Measurements from ENCODE around the gene KRT20.

KRT20 gene

DNA sequence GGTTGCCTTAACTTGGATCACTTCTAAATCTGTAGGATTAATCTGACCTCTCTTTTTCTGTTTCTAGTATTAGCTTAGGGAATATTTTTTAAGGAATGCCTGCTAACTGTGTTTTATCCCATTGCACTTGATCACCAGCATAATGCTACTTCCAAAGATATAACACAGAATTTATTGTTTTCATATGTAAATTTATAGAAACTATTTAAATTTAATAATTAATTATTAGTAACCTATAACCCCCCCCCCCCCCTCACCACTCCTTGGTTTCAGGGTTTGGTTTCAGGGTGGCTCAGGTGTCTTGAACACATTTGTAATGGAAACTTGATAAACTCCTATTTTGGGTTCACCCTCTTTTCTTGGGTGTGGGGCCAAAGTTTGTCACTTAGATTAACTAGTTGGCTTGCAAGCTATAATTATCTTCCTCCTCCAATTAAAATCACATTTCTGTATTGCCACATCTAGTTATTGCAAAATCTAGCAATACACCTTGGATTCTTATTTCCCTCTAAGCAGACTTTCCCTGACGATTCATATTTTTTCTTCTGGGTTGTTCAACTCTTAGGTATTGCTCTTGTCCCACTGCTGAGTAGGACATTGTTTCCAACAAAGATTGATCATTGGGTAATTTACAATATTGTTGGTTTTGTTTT is 36.3 kb downstream of the KRT20 start:
- H3K9ac ChIP-seq (ENCODE audit: low read depth, low read length, poor library complexity, severe bottlenecking): no peak overlapping the region
- no peaks in the 10 kb centered on the region for H4K20me1 ChIP-seq (ENCODE audit: insufficient read depth, low read length, poor library complexity, severe bottlenecking)
- no peaks in the 10 kb centered on the region for H3K79me2 ChIP-seq (ENCODE audit: insufficient read depth, low read length)
- peaks cover 9% of the 10 kb centered on the region for H3K27me3 ChIP-seq (ENCODE audit: insufficient read depth, low read length, poor library complexity, severe bottlenecking)
- H3F3A ChIP-seq (ENCODE audit: low read depth): no peaks in the 10 kb centered on the region
- TF ChIP-seq EZH2phosphoT487 (IDR thresholded peaks at IDR 0.05; ENCODE audit: borderline replicate concordance): no peak
- TF ChIP-seq, protein P1, sequence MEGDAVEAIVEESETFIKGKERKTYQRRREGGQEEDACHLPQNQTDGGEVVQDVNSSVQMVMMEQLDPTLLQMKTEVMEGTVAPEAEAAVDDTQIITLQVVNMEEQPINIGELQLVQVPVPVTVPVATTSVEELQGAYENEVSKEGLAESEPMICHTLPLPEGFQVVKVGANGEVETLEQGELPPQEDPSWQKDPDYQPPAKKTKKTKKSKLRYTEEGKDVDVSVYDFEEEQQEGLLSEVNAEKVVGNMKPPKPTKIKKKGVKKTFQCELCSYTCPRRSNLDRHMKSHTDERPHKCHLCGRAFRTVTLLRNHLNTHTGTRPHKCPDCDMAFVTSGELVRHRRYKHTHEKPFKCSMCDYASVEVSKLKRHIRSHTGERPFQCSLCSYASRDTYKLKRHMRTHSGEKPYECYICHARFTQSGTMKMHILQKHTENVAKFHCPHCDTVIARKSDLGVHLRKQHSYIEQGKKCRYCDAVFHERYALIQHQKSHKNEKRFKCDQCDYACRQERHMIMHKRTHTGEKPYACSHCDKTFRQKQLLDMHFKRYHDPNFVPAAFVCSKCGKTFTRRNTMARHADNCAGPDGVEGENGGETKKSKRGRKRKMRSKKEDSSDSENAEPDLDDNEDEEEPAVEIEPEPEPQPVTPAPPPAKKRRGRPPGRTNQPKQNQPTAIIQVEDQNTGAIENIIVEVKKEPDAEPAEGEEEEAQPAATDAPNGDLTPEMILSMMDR (conservative IDR thresholded peaks at IDR 0.05; ENCODE audit: low read length): no peak
- no peak overlapping the region for H2AFZ ChIP-seq (ENCODE audit: low read length)
- no peak overlapping the region for H3K4me2 ChIP-seq (ENCODE audit: low read depth, low read length, poor library complexity, severe bottlenecking)
- no peaks in the 10 kb centered on the region for H3K9me2 ChIP-seq (replicated peaks; ENCODE audit: low read depth, low read length)
- H3K4me1 ChIP-seq (ENCODE audit: insufficient read depth, low read length, poor library complexity, severe bottlenecking): no peaks in the 10 kb centered on the region
- no peaks in the 10 kb centered on the region for H3K36me3 ChIP-seq (ENCODE audit: insufficient read depth, low read length)
- H3K4me3 ChIP-seq (ENCODE audit: low read length, poor library complexity, severe bottlenecking): no peak overlapping the region
- H3K9me3 ChIP-seq (ENCODE audit: insufficient read depth, low read depth, low read length): no peaks in the 10 kb centered on the region

DNA sequence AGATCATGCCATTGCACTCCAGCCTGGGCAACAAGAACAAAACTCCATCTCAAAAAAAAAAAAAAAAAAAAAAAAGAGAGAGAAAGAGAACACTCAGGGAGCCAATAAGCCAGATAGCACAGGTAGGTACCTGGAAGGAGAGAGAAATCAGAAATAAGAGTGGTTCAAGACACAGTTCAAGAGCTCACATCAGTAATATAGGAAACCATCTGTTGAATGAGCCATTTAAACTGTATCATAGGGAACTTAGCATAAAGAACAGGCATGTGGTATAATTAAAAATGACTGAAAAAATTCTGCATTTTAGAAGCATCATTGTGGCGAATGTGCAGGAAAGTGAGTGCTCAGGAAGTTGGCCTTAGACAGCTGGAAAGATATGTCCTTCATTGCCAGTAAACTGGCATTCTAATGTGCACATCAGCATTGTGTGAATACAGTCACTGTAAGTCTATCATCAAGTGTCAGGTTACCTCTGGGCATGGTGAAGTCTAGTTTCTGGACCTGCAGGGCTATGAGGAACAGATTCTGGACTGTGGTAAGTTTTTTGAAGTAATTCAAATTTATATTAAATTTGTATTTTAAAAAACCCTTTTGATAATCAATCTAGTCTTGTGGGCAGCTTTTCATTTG is 38.4 kb downstream of the KRT20 start:
- H2AFZ ChIP-seq (ENCODE audit: low read length): no peak overlapping the region
- H4K20me1 ChIP-seq (ENCODE audit: insufficient read depth, low read length, poor library complexity, severe bottlenecking): no peaks in the 10 kb centered on the region
- no peak overlapping the region for H3K4me2 ChIP-seq (ENCODE audit: low read depth, low read length, poor library complexity, severe bottlenecking)
- no peak overlapping the region for H3K4me3 ChIP-seq (ENCODE audit: low read length, poor library complexity, severe bottlenecking)
- peaks cover 9% of the 10 kb centered on the region for H3K27me3 ChIP-seq (ENCODE audit: insufficient read depth, low read length, poor library complexity, severe bottlenecking)
- no peak overlapping the region for H3K9ac ChIP-seq (ENCODE audit: low read depth, low read length, poor library complexity, severe bottlenecking)
- H3K4me1 ChIP-seq (ENCODE audit: insufficient read depth, low read length, poor library complexity, severe bottlenecking): no peaks in the 10 kb centered on the region
- H3K9me2 ChIP-seq (replicated peaks; ENCODE audit: low read depth, low read length): no peaks in the 10 kb centered on the region
- TF ChIP-seq EZH2phosphoT487 (IDR thresholded peaks at IDR 0.05; ENCODE audit: borderline replicate concordance): no peak
- TF ChIP-seq, protein P1 (conservative IDR thresholded peaks at IDR 0.05; ENCODE audit: low read length): no peak
- H3K79me2 ChIP-seq (ENCODE audit: insufficient read depth, low read length): no peaks in the 10 kb centered on the region
- no peaks in the 10 kb centered on the region for H3K36me3 ChIP-seq (ENCODE audit: insufficient read depth, low read length)
- H3F3A ChIP-seq (ENCODE audit: low read depth): no peaks in the 10 kb centered on the region
- H3K9me3 ChIP-seq (ENCODE audit: insufficient read depth, low read depth, low read length): no peaks in the 10 kb centered on the region

DNA sequence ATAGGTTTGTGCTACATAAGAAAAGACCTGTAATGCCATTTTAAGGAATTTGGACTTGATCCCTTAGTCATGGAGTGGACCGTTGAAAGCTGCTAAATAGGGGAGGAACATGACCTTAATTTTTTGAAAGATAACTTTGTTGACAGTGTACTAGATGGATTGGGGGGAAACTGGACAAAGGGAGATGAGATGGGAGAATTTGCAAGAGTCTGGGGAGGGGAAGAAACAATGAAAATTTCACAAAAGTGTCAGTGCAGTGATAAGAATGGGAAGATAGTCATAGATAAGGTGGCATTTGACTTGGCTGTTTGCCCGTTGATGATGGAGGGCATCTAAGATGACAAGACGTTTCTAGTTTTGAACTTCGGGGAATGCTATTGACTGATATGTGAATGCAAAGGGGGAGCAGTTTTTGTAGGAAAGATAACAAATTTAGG is 40.4 kb downstream of the KRT20 start:
- Histone ChIP-seq H3K27me3 (ENCODE audit: insufficient read depth, low read length, poor library complexity, severe bottlenecking) (peaks cover 6% of the 10 kb centered on the region), H4K20me1 (ENCODE audit: insufficient read depth, low read length, poor library complexity, severe bottlenecking) (no peaks in the 10 kb centered on the region), H3K4me3 (ENCODE audit: low read length, poor library complexity, severe bottlenecking) (no peak overlapping the region), H2AFZ (ENCODE audit: low read length) (no peak overlapping the region), H3F3A (ENCODE audit: low read depth) (no peaks in the 10 kb centered on the region), H3K4me2 (ENCODE audit: low read depth, low read length, poor library complexity, severe bottlenecking) (no peak overlapping the region), H3K9ac (ENCODE audit: low read depth, low read length, poor library complexity, severe bottlenecking) (no peak overlapping the region), H3K9me3 (ENCODE audit: insufficient read depth, low read depth, low read length) (no peaks in the 10 kb centered on the region), H3K36me3 (ENCODE audit: insufficient read depth, low read length) (no peaks in the 10 kb centered on the region), H3K4me1 (ENCODE audit: insufficient read depth, low read length, poor library complexity, severe bottlenecking) (no peaks in the 10 kb centered on the region), H3K79me2 (ENCODE audit: insufficient read depth, low read length) (no peaks in the 10 kb centered on the region), H3K9me2 (replicated peaks; ENCODE audit: low read depth, low read length) (no peaks in the 10 kb centered on the region)
- TF ChIP-seq, protein P1 (conservative IDR thresholded peaks at IDR 0.05; ENCODE audit: low read length): no peak
- no peak for TF ChIP-seq EZH2phosphoT487 (IDR thresholded peaks at IDR 0.05; ENCODE audit: borderline replicate concordance)
